Measurements from ENCODE around the gene TSC22D2.

GRCh38 chr3:150391161-150391560 is 16.9 kb upstream of the TSC22D2 start:
- no peak for TF ChIP-seq CTCF (IDR thresholded peaks at IDR 0.05)
- TF ChIP-seq POLR2A (IDR thresholded peaks at IDR 0.05): no peak

Data from right lobe of liver (tissue), 4 donors.